ENCODE measurements around the gene SGPL1.
A peak's percentile ranks its signal among the peaks of the same experiment; 100 is the strongest.
"Not testable (repeated sequence)": the region's sequence is repeated elsewhere in the genome, so short reads cannot be mapped to it uniquely, and the experiment has no call there.

The SGPL1 gene, protein sequence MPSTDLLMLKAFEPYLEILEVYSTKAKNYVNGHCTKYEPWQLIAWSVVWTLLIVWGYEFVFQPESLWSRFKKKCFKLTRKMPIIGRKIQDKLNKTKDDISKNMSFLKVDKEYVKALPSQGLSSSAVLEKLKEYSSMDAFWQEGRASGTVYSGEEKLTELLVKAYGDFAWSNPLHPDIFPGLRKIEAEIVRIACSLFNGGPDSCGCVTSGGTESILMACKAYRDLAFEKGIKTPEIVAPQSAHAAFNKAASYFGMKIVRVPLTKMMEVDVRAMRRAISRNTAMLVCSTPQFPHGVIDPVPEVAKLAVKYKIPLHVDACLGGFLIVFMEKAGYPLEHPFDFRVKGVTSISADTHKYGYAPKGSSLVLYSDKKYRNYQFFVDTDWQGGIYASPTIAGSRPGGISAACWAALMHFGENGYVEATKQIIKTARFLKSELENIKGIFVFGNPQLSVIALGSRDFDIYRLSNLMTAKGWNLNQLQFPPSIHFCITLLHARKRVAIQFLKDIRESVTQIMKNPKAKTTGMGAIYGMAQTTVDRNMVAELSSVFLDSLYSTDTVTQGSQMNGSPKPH

DNA sequence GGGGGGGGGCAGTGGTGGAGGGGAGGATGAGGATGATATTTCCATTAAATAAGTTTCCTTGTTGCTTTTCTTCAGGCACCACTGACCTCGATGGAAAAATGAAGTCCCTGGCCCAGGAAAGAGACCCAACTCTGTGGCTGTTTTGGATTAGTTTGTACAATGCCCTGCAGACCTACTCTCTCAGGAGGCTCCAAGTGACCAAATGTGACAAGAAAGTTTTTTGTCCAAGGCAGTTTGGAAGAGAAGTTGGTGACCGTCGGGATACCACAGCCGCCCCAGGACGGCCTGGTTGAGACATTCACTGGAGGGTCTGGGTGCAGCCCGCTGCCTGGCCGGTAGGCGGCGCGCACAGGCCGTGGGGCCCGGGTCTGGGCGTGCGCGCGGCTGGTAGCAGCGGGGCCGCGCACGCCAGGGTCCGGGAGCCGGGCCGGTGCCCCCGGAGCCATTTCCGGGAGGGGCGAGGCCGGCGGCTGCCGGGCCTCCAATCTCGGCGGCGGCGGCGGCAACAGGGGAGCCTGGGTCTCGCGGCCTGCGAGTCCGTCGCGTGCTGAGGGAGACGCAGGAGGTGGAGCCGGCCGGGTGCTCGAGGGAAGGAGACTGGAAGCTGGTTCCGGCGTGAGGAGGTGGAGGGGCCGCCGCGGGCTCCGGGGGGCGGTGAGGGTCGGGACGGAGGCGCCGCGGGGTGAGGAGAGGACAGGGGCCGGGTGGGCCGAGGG is at the start of gene SGPL1:
TSS of gene SGPL1 (plus strand) at position 445 of the 716 bp plus-strand sequence. CDS start 906 bp downstream, outside the sequence.
- peak within 1 kb of the TSS; percentile 85 for H3K4me3 ChIP-seq (ENCODE audit: low read depth, low read length)
- TF ChIP-seq, protein P1, sequence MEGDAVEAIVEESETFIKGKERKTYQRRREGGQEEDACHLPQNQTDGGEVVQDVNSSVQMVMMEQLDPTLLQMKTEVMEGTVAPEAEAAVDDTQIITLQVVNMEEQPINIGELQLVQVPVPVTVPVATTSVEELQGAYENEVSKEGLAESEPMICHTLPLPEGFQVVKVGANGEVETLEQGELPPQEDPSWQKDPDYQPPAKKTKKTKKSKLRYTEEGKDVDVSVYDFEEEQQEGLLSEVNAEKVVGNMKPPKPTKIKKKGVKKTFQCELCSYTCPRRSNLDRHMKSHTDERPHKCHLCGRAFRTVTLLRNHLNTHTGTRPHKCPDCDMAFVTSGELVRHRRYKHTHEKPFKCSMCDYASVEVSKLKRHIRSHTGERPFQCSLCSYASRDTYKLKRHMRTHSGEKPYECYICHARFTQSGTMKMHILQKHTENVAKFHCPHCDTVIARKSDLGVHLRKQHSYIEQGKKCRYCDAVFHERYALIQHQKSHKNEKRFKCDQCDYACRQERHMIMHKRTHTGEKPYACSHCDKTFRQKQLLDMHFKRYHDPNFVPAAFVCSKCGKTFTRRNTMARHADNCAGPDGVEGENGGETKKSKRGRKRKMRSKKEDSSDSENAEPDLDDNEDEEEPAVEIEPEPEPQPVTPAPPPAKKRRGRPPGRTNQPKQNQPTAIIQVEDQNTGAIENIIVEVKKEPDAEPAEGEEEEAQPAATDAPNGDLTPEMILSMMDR (IDR thresholded peaks at IDR 0.05; ENCODE audit: borderline replicate concordance, insufficient read depth, low read depth, low read length) = peak; percentile 98

DNA sequence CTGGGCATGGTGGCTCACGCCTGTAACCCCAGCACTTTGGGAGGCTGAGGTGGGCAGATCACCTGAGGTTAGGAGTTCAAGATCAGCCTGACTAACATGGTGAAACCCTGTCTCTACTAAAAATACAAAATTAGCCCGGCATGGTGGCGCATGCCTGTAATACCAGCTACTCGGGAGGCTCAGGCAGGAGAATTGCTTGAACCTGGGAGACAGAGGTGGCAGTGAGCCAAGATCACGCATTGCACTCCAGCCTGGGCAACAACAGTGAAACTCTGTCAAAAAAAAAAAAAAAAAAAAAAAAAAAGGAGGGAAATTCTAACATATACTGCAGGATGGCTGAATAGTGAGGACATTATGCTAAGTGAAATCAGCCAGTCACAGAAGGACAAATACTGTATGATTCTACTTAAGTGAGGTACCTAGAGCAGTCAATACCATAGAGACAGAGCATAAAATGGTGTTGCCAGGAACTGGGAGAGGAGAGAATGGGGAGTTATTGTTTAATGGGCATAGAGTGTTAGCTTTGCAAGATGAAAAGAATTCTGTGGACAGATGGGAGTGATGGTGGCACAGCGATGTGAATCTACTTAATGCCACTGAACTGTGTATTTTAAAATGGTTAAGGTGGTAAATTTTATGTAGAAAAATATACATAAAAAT is 47.6 kb upstream of the SGPL1 start:
- not testable (repeated sequence) for H3K4me3 ChIP-seq (ENCODE audit: low read depth, low read length)

DNA sequence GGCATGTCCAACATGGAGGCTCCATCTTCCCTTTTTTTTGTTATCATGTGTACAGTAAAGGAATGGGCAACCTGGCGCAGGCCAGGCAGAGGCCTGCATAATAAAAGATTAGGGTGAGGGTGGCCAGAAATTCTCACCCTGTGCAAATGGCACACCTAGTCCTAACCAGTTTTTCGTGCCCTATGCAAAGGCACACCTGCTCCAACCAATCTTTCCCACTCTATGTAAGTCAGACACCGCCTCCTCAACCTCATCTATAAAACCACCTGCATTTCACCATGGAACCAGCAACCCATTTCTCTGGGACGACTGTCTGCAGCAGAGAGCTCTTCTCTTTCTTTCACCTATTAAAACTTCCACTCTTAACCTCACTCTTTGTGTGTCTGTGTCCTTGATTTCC is 46.6 kb upstream of the SGPL1 start:
- no peak overlapping the region for H3K4me3 ChIP-seq (ENCODE audit: low read depth, low read length)
- TF ChIP-seq, protein P1 (IDR thresholded peaks at IDR 0.05; ENCODE audit: borderline replicate concordance, insufficient read depth, low read depth, low read length) = no peak

DNA sequence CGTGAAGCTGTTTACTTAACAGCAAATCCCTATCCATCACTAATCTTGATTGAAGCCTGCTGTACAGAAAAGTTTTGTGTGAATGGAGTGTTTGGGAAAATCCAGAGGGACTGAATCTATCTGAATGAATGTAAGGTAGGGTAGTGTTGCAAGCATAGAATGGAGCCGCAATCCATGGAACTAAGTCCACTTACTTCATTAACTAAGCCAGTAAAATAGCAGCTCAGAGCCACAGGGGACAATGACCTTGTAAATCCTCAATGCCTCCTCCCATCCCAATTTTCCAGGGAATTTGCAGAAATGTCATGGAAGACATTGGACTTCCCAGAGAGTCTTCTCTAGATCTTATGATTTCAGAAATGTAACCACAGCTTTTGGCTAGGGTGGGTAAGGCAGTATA is 45.7 kb upstream of the SGPL1 start:
- H3K4me3 ChIP-seq (ENCODE audit: low read depth, low read length) = no peak overlapping the region
- TF ChIP-seq, protein P1 (IDR thresholded peaks at IDR 0.05; ENCODE audit: borderline replicate concordance, insufficient read depth, low read depth, low read length) = no peak

DNA sequence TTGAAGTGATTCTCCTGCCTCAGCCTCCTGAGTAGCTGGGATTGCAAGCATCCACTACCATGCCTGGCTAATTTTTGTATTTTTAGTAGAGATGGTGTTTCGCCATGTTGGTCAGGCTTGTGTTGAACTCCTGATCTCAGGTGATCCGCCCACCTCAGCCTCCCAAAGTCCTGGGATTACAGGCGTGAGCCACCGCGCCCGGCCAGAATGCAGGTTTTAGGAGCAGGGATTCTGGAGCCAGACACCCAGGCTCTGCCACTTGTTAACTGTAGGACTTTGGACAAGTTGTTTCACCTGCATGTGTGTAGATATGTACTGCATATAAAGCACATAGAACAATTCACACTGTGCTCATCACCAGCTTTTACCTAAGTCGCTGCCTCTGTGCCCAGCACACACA is 45.2 kb upstream of the SGPL1 start:
- H3K4me3 ChIP-seq (ENCODE audit: low read depth, low read length) = not testable (repeated sequence)

DNA sequence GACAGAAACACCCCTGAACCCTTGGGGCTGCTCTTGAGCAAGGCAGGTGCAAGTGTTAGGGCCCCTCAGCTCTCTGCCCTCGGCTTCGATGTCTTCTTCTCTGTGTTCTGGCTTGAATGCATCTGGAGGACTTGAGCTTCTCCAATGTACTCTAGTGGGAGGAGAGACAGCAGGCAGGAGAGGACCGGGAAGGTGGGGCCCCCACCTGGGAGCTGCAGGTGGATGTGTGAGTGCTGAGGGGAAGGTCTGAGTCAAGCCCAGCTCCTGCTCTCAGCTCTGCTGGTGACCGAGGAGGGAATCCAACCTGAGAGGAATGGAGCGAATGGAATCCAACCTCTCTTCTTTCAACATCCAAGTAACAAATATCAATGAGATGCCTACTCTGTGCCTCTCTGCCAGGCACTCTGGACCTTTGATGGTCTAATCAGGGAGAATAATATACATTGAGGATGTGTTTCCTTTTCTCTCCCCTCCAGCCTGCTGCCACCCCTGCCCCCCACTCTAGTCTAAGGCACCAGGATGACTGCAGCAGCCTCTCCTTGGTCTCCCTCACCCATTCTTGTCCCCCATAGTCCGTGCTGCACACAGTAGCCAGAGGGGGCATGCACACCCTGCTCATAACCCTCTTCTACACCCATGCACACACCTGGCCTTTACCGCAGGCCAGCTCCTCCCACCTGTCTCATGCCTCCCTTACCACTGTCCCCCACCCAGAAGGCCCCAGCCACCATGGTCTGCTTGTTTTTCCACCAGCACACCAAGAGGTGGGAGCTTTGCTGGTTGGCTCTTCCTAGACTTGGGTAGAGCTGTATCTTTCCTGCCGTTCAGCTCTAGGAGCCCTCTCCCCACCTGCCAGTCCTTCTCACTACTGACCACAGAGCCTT is 44.2 kb upstream of the SGPL1 start:
- TF ChIP-seq, protein P1 (IDR thresholded peaks at IDR 0.05; ENCODE audit: borderline replicate concordance, insufficient read depth, low read depth, low read length) = no peak
- no peak overlapping the region for H3K4me3 ChIP-seq (ENCODE audit: low read depth, low read length)

DNA sequence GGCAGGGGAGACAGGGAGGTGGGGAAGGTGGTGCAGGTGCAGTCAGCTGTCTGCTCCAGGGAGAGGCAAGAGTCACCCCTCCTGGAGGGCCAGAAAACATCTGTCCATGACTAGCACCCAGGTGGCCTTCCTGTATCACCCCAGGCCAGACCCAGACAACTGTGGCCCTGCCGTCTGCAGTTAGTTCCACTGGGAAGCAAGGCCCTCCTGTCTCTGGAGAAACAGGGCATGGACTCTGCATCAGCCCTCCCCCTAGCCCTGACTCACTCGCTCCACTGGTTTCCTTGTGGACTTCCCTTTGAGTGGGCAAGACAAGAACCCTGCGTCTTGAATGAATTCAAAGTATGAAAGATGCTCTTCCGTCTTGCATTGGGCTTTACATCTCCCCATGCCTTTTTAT is 43.1 kb upstream of the SGPL1 start:
- no peak overlapping the region for H3K4me3 ChIP-seq (ENCODE audit: low read depth, low read length)
- TF ChIP-seq, protein P1 (IDR thresholded peaks at IDR 0.05; ENCODE audit: borderline replicate concordance, insufficient read depth, low read depth, low read length) = no peak
